H1 (cell line): ENCODE results near the gene INPP5B. TPM values are rescaled to one million over a fixed set of nuclear protein-coding genes. Genes with fewer than 3 reads are reported as not detected.

Source experiments
- CBX5 ChIP-seq: fragments of 300-800, 300-1000 bp; sonication (generic); IDR thresholded peaks from 2 replicates; pipeline ENCODE4 v1.7.1; 2016; ENCODE audit warnings: antibody characterized with exemption, low read length, low read depth
- RXRA ChIP-seq: IDR thresholded peaks from 2 replicates; pipeline ENCODE4 v1.6.1; 2011; ENCODE audit warnings: low read depth, mild to moderate bottlenecking, low read length, moderate library complexity; ENCODE audit not compliant: insufficient read depth
- SIN3A ChIP-seq, 2 experiments: IDR thresholded peaks in 1 of 2; conservative IDR thresholded peaks in 1 of 2; 2 replicates each; pipeline ENCODE4 v1.6.1; 2011 to 2012; ENCODE audit warnings: low read length in 2 of 2, improper control_type of control experiment in 1 of 2, low read depth in 1 of 2, mild to moderate bottlenecking in 1 of 2
- polyA plus RNA-seq, 7 experiments: library from polyadenylated mRNA; depleted of rRNA in 3 of 7; stranded (reverse) in 5 of 7; unstranded in 2 of 7; fragments of >200 nt in 5 of 7; fragments of 200-250 nt in 2 of 7; gene quantifications; 1 replicate in 5 of 7; 2 replicates in 1 of 7; 4 replicates in 1 of 7; pipeline versions ENCODE4 v1.2.1 to v1.2.3, GENCODE V29; 2011 to 2013; ENCODE audit warnings: missing spikeins in 2 of 7, mixed read lengths in 2 of 7
- total RNA-seq: library from RNA; stranded (reverse); fragmentation: NEBNext Ultra II Directional; extraction: Animal tissue kit (Norgen Biotek cat#: 25700); gene quantifications from 2 replicates; pipeline ENCODE4 v1.2.1, GENCODE V29; 2021

The INPP5B gene
- total and polyA plus RNA-seq, 2 of the 8 experiments (the other 6 are each of a cell fraction or from before 2014, with no cell fraction given): 14.0 to 23.7 TPM

DNA sequence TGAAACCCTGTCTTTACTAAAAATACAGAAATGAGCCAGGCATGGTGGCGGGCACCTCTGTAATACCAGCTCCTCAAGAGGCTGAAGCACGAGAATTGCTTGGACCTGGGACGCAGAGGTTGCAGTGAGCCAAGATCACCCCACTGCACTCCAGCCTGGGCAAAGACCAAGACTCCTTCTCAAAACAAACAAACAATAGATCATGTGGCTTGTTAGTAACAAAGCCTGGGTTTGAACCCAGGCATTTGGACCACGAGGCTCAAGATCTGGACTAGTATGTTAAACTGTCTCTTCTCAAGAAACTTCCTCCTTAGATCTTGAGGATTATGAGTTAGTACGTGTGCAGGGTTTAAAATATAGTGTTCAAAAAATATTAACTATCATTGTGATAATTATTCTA is 1.6 kb downstream of the INPP5B start (continued):
- no peak for TF ChIP-seq RXRA
- no peak for TF ChIP-seq SIN3A (conservative IDR thresholded peaks at IDR 0.05 in 1 of 2, IDR thresholded peaks at IDR 0.05 in 1 of 2; ENCODE audit: low read depth in 1 of 2, low read length in 2 of 2)
- no peak for TF ChIP-seq CBX5
